ENCODE results near the gene HSPA12A. TPM values are rescaled to one million over a fixed set of nuclear protein-coding genes. Genes with fewer than 3 reads are reported as not detected.

Gene HSPA12A
- total RNA-seq, 1 donor from 2014 or later, result not detected

DNA sequence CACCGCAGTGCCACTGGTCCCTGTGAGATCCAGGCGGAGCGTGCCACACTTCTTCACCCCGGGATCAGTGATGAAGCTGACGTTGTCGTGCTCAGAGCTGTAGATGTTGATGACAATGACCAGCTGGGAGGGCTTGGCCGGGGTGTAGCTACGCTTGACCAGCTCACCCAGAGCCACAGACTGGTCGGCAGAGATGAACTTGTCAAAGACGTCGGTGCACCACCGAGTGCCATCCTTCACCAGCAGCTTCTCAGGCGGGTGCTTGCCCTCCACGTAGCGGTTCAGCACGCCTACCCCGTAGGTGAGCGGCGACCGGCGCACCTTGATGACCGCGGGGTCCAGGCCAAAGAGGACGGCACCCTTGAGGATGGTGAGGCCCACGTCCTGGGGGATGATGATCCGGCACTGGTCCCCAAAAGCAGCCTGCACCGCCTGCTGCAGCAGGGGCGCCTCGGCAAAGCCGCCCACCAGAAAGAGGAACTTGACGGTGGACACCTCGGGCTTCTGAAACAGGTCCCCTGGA lies 67.4 kb downstream of the HSPA12A start:
- DNase-seq, result no peak
- Mint-ChIP-seq H3K27ac (no peak overlapping the region), H3K27me3 (peaks cover 14% of the 10 kb centered on the region), H3K36me3 (ENCODE audit: low read depth) (no peaks in the 10 kb centered on the region), H3K4me3 (no peak overlapping the region), H3K4me1 (no peaks in the 10 kb centered on the region), H3K9me3 (no peaks in the 10 kb centered on the region)
- intact Hi-C loops (cut with micrococcal nuclease), result no loop called here

DNA sequence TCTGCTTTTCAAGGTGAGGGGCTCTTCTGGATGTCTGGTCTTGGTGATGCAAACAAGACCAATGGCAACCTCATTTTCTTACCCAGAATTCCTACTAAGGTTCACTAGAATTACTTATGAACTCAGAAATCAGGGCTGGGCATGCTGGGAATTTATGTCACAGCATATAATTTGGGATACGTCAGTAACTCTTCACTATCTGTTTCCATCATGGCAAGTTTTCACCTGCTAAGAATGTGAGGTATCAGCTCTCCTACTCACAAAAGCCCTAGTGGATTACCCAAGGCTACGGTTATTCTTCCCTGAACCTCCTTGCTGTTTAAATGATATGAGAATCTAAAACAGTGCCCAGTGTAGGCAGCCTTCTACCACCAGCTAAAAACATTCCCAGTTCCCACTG lies 68.5 kb downstream of the HSPA12A start:
- Mint-ChIP-seq H3K4me3 (no peak overlapping the region), H3K27ac (no peak overlapping the region), H3K9me3 (no peaks in the 10 kb centered on the region), H3K36me3 (ENCODE audit: low read depth) (no peaks in the 10 kb centered on the region), H3K27me3 (peaks cover 14% of the 10 kb centered on the region), H3K4me1 (no peaks in the 10 kb centered on the region)
- no peak for DNase-seq
- intact Hi-C loops (cut with micrococcal nuclease), result no loop called here

DNA sequence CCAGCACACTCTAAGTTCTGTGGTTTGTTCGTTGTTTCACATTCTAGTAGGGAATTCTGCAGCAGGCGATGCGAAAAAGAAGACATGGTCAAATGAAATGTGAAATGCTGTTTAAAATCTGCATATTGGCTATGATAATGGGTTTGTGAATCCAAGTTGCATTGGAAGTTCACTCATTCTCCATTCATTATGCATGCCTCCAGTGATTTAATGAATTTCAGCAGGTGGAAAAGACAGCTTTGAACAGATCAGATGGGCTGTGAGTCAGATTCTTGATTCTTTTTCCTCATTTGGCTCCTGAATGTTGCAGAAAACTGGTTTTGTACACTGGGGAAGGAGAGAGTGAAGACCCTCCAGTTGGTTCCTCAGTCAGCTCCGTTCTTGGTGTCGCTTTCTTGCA lies 69.5 kb downstream of the HSPA12A start:
- no peaks in the 10 kb centered on the region for H3K36me3 Mint-ChIP-seq (ENCODE audit: low read depth)
- no peaks in the 10 kb centered on the region for H3K9me3 Mint-ChIP-seq
- H3K27ac Mint-ChIP-seq, result no peak overlapping the region
- intact Hi-C loops (cut with micrococcal nuclease), result no loop called here
- no peak for DNase-seq
- H3K4me3 Mint-ChIP-seq, result no peak overlapping the region
- no peaks in the 10 kb centered on the region for H3K4me1 Mint-ChIP-seq
- H3K27me3 Mint-ChIP-seq, result peaks cover 14% of the 10 kb centered on the region

GRCh38 chr10:116671274-116671926 lies 71.0 kb downstream of the HSPA12A start:
- no peak overlapping the region for H3K4me3 Mint-ChIP-seq
- H3K9me3 Mint-ChIP-seq, result no peaks in the 10 kb centered on the region

GRCh38 chr10:116670706-116671105 lies 71.7 kb downstream of the HSPA12A start:
- H3K36me3 Mint-ChIP-seq (ENCODE audit: low read depth), result no peaks in the 10 kb centered on the region
- no peak overlapping the region for H3K4me3 Mint-ChIP-seq
- DNase-seq, result no peak
- peaks cover 14% of the 10 kb centered on the region for H3K27me3 Mint-ChIP-seq
- intact Hi-C loops (cut with micrococcal nuclease), result no loop called here
- H3K27ac Mint-ChIP-seq, result no peak overlapping the region
- H3K9me3 Mint-ChIP-seq, result no peaks in the 10 kb centered on the region
- no peaks in the 10 kb centered on the region for H3K4me1 Mint-ChIP-seq

More at GRCh38 chr10:116671274-116671926, 71.0 kb downstream of the HSPA12A start:
- Mint-ChIP-seq H3K27me3 (peaks cover 14% of the 10 kb centered on the region), H3K27ac (no peak overlapping the region), H3K36me3 (ENCODE audit: low read depth) (no peaks in the 10 kb centered on the region), H3K4me1 (no peaks in the 10 kb centered on the region)
- DNase-seq, result no peak
- intact Hi-C loops (cut with micrococcal nuclease), result no loop called here

DNA sequence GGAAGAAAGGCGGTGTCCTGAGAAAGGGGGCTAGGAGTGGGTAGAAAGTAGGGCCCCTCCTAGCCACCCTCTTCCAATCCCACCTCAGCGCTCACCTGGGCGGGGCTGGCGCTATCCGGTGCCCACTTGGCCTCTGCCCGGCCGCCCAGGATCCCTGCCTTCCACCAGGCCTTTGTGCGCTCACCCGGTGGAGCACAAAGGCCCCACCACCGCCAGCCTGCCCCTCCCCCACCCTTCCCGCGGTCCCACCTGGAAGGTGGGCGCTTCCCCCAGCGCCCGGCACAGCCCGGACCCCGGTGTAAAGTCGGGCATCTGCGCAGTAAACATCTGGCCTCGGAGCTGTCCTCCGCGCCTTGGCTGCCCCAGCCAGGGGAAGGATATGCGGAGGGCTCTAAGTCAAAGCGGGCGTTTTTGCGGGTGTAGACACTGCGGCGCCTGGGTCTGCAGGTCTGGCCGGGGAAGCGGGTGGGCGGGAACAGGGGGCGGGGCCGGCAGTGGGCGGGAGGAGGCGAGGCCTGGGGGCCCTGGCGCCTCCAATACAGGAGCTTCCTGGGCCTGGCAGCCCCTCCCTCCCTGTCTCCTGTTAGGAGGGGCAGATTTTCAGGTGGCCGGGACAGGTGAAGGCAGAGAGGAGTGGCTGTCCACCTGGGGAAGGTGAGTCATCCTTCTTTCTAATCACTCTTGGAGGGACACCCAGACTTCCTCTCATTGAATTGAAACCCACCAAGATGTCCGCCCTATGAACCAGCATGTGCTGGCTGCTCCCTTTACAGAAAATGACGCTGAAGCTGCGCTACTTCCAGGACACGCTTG lies 72.3 kb downstream of the HSPA12A start:
- H3K27me3 Mint-ChIP-seq, result peaks cover 14% of the 10 kb centered on the region
- DNase-seq, result no peak
- intact Hi-C loops (cut with micrococcal nuclease), result no loop called here
- no peaks in the 10 kb centered on the region for H3K36me3 Mint-ChIP-seq (ENCODE audit: low read depth)
- H3K9me3 Mint-ChIP-seq, result no peaks in the 10 kb centered on the region
- no peaks in the 10 kb centered on the region for H3K4me1 Mint-ChIP-seq
- no peak overlapping the region for H3K27ac Mint-ChIP-seq
- H3K4me3 Mint-ChIP-seq, result no peak overlapping the region

GRCh38 chr10:116669080-116669479 lies 73.3 kb downstream of the HSPA12A start:
- intact Hi-C loops (cut with micrococcal nuclease), result no loop called here
- Mint-ChIP-seq H3K4me3 (no peak overlapping the region), H3K4me1 (no peaks in the 10 kb centered on the region), H3K27ac (no peak overlapping the region), H3K36me3 (ENCODE audit: low read depth) (no peaks in the 10 kb centered on the region), H3K9me3 (no peaks in the 10 kb centered on the region), H3K27me3 (peaks cover 14% of the 10 kb centered on the region)
- DNase-seq, result no peak

- Mint-ChIP-seq H3K9me3 (no peaks in the 10 kb centered on the region), H3K27me3 (peaks cover 14% of the 10 kb centered on the region), H3K27ac (no peak overlapping the region), H3K36me3 (ENCODE audit: low read depth) (no peaks in the 10 kb centered on the region), H3K4me1 (no peaks in the 10 kb centered on the region), H3K4me3 (no peak overlapping the region)
- intact Hi-C loops (cut with micrococcal nuclease), result no loop called here
- DNase-seq, result no peak
Measured at GRCh38 chr10:116668446-116668845, 73.9 kb downstream of the HSPA12A start.

DNA sequence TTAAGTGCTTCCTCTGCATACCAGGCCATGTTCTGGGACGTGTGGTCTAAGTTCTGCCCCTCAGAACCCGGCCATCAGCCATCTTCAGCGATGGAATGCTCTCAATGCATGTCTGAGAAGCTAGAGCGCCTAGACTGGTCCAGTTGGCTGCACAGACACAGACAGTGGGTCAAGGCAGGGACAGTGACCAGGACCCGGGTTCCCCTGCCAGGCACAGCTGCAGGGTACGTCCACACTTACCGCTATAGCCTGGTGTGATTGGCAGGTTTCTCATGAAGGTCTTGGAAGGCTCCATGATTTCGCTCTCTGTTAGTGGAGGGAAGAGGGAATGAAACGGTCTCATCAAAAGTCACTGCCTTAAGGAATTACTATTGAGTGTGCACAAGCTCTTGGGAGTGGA lies 74.3 kb downstream of the HSPA12A start:
- Mint-ChIP-seq H3K4me1 (no peaks in the 10 kb centered on the region), H3K9me3 (no peaks in the 10 kb centered on the region)

DNA sequence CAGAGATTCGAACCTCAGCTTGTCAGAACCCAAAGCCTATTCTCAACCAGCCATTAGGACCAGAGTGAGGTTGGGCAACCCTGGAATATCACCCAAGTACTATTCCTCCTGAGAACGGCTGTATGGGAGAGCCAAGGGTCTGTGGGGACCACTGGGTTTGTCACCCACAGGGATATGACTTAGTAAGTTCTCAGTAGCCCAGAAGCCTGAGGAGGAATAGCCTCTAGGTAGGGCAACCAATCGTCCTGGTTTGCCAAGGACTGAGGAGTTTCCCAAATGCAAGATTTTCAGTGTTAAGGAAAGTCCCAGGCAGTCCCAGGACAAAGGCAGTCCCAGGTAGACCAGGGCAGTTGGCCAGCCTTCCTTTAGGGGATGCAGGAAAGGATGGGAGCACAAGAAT lies 74.9 kb downstream of the HSPA12A start:
- H3K27me3 Mint-ChIP-seq, result peaks cover 14% of the 10 kb centered on the region
- no peaks in the 10 kb centered on the region for H3K9me3 Mint-ChIP-seq
- intact Hi-C loops (cut with micrococcal nuclease), result no loop called here
- DNase-seq, result no peak
- H3K27ac Mint-ChIP-seq, result no peak overlapping the region
- H3K4me3 Mint-ChIP-seq, result no peak overlapping the region
- H3K36me3 Mint-ChIP-seq (ENCODE audit: low read depth), result no peaks in the 10 kb centered on the region
- H3K4me1 Mint-ChIP-seq, result no peaks in the 10 kb centered on the region

More for the DNA sequence above, 74.3 kb downstream of the HSPA12A start:
- no peak overlapping the region for H3K27ac Mint-ChIP-seq
- intact Hi-C loops (cut with micrococcal nuclease), result no loop called here
- no peak overlapping the region for H3K4me3 Mint-ChIP-seq
- DNase-seq, result no peak
- peaks cover 14% of the 10 kb centered on the region for H3K27me3 Mint-ChIP-seq
- no peaks in the 10 kb centered on the region for H3K36me3 Mint-ChIP-seq (ENCODE audit: low read depth)

DNA sequence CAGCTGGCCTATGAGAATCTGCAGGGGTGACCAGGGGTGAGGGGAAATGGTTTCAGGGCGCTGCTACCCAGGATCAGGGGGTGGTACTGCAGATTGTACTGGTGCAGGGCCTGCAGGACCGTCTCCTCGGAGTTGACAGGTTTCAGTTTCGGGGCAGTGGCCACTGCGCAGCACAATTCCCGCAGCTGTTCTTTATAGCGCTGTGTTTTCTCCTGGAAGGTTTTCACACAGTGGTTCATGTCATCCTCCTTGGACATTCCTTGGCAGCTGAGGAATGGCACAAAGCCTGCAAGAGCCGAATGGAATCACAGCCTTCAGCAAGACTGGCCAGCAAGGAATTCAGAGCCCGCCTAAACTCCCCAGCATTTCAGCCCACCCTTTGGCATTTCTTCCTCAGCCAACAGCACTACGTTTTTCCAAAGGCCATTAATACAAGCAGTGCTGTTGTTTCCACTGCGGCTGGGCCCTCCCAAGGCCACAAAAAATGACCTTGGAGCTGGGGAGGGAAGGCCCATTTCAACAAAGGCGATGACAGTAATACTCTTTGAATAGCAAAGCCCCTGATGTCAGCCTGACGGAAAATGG lies 76.7 kb downstream of the HSPA12A start:
- intact Hi-C loops (cut with micrococcal nuclease), result no loop called here
- Mint-ChIP-seq H3K4me1 (no peaks in the 10 kb centered on the region), H3K4me3 (no peak overlapping the region)

GRCh38 chr10:116664631-116665030 lies 77.7 kb downstream of the HSPA12A start:
- intact Hi-C loops (cut with micrococcal nuclease), result no loop called here
- no peaks in the 10 kb centered on the region for H3K9me3 Mint-ChIP-seq
- no peaks in the 10 kb centered on the region for H3K4me1 Mint-ChIP-seq
- H3K36me3 Mint-ChIP-seq (ENCODE audit: low read depth), result no peaks in the 10 kb centered on the region
- no peak overlapping the region for H3K4me3 Mint-ChIP-seq
- no peak overlapping the region for H3K27ac Mint-ChIP-seq
- no peaks in the 10 kb centered on the region for H3K27me3 Mint-ChIP-seq
- no peak for DNase-seq

More for the DNA sequence above, 76.7 kb downstream of the HSPA12A start:
- Mint-ChIP-seq H3K27me3 (peaks cover 3% of the 10 kb centered on the region), H3K36me3 (ENCODE audit: low read depth) (no peaks in the 10 kb centered on the region), H3K9me3 (no peaks in the 10 kb centered on the region), H3K27ac (no peak overlapping the region)
- no peak for DNase-seq

GRCh38 chr10:116663342-116663741 lies 79.0 kb downstream of the HSPA12A start:
- no peaks in the 10 kb centered on the region for H3K4me1 Mint-ChIP-seq
- no peaks in the 10 kb centered on the region for H3K27me3 Mint-ChIP-seq
- intact Hi-C loops (cut with micrococcal nuclease), result no loop called here
- no peaks in the 10 kb centered on the region for H3K36me3 Mint-ChIP-seq (ENCODE audit: low read depth)
- H3K27ac Mint-ChIP-seq, result no peak overlapping the region
- no peaks in the 10 kb centered on the region for H3K9me3 Mint-ChIP-seq
- H3K4me3 Mint-ChIP-seq, result no peak overlapping the region
- no peak for DNase-seq

- Mint-ChIP-seq H3K27ac (no peak overlapping the region), H3K4me1 (no peaks in the 10 kb centered on the region), H3K36me3 (ENCODE audit: low read depth) (no peaks in the 10 kb centered on the region), H3K4me3 (no peak overlapping the region), H3K9me3 (no peaks in the 10 kb centered on the region), H3K27me3 (no peaks in the 10 kb centered on the region)
- DNase-seq, result no peak
- intact Hi-C loops (cut with micrococcal nuclease), result no loop called here
Measured at GRCh38 chr10:116660860-116661259, 81.5 kb downstream of the HSPA12A start.
